HG03469 (cell line): ENCODE results near the gene NDUFAB1.
"Not testable (repeated sequence)": the region's sequence is repeated elsewhere in the genome, so short reads cannot be mapped to it uniquely, and the experiment has no call there.

Experiments
- ATAC-seq: cut with Tn5 transposase; IDR thresholded peaks from one replicate; pipeline ENCODE4 v1.9.1; 2021; ENCODE audit warnings: mild to moderate bottlenecking, moderate library complexity, moderate number of reproducible peaks; ENCODE audit not compliant: unreplicated experiment

NDUFAB1 gene

GRCh38 chr16:23584186-23585076 lies 11.7 kb downstream of the NDUFAB1 start:
- ATAC-seq: no peak

- ATAC-seq: not testable (repeated sequence)
These were observed 12.8 kb downstream of the NDUFAB1 start for GRCh38 chr16:23583271-23583670.

GRCh38 chr16:23581764-23582163 lies 14.4 kb downstream of the NDUFAB1 start:
- ATAC-seq: no peak

GRCh38 chr16:23580391-23580790 lies 15.7 kb downstream of the NDUFAB1 start:
- ATAC-seq: no peak

- no peak for ATAC-seq
These were observed 16.7 kb downstream of the NDUFAB1 start for GRCh38 chr16:23579371-23579770.

- ATAC-seq: no peak
These were observed 17.9 kb downstream of the NDUFAB1 start for GRCh38 chr16:23578101-23578830.

GRCh38 chr16:23577493-23577892 lies 18.6 kb downstream of the NDUFAB1 start:
- no peak for ATAC-seq

- ATAC-seq: no peak
These were observed 20.3 kb downstream of the NDUFAB1 start for GRCh38 chr16:23575834-23576233.

GRCh38 chr16:23573817-23574216 lies 22.3 kb downstream of the NDUFAB1 start:
- ATAC-seq: no peak

GRCh38 chr16:23572394-23572793 lies 23.7 kb downstream of the NDUFAB1 start:
- ATAC-seq: no peak

GRCh38 chr16:23571895-23572294 lies 24.2 kb downstream of the NDUFAB1 start:
- ATAC-seq: no peak

- ATAC-seq: no peak
These were observed 25.0 kb downstream of the NDUFAB1 start for GRCh38 chr16:23570992-23571632.

GRCh38 chr16:23567602-23568001 lies 28.5 kb downstream of the NDUFAB1 start:
- ATAC-seq: no peak

- ATAC-seq: no peak
These were observed 29.4 kb downstream of the NDUFAB1 start for GRCh38 chr16:23566724-23567123.

GRCh38 chr16:23564575-23565363 lies 31.3 kb downstream of the NDUFAB1 start:
- no peak for ATAC-seq

GRCh38 chr16:23563186-23563585 lies 32.9 kb downstream of the NDUFAB1 start:
- ATAC-seq: no peak

- no peak for ATAC-seq
These were observed 33.6 kb downstream of the NDUFAB1 start for GRCh38 chr16:23562505-23562904.

- ATAC-seq: no peak
These were observed 34.5 kb downstream of the NDUFAB1 start for GRCh38 chr16:23561586-23561985.

GRCh38 chr16:23557779-23558702 lies 38.1 kb downstream of the NDUFAB1 start:
- ATAC-seq: no peak
